ENCODE results near the gene DNM3. TPM values are rescaled to one million over a fixed set of nuclear protein-coding genes. Genes with fewer than 3 reads are reported as not detected.

The DNM3 gene
- total and polyA plus RNA-seq, 10 of the 15 experiments (the other 5 are each of a cell fraction or from before 2014, with no cell fraction given) = 0.03 to 1.5 (median 0.08) TPM; not detected in 3

DNA sequence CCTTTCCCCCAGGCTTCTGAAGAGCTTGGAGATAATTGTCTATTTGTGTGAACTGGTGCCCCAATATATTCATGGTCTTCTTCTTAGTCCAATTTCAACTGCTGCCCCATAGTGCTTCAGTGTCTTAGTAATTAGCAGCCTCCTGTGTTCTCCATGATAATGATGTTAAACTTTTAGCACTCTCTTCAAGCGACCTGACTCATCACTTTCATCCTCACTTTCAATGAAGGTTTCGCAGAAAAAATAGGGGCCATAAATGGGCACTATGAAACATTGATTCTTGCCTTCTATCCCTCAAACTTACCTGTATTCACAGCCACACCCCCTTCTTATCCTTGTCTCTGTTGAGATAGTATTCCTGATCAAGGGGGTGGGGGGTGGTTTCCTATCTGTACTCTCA is 210.6 kb downstream of the DNM3 start (continued):
- TF ChIP-seq, protein P1, sequence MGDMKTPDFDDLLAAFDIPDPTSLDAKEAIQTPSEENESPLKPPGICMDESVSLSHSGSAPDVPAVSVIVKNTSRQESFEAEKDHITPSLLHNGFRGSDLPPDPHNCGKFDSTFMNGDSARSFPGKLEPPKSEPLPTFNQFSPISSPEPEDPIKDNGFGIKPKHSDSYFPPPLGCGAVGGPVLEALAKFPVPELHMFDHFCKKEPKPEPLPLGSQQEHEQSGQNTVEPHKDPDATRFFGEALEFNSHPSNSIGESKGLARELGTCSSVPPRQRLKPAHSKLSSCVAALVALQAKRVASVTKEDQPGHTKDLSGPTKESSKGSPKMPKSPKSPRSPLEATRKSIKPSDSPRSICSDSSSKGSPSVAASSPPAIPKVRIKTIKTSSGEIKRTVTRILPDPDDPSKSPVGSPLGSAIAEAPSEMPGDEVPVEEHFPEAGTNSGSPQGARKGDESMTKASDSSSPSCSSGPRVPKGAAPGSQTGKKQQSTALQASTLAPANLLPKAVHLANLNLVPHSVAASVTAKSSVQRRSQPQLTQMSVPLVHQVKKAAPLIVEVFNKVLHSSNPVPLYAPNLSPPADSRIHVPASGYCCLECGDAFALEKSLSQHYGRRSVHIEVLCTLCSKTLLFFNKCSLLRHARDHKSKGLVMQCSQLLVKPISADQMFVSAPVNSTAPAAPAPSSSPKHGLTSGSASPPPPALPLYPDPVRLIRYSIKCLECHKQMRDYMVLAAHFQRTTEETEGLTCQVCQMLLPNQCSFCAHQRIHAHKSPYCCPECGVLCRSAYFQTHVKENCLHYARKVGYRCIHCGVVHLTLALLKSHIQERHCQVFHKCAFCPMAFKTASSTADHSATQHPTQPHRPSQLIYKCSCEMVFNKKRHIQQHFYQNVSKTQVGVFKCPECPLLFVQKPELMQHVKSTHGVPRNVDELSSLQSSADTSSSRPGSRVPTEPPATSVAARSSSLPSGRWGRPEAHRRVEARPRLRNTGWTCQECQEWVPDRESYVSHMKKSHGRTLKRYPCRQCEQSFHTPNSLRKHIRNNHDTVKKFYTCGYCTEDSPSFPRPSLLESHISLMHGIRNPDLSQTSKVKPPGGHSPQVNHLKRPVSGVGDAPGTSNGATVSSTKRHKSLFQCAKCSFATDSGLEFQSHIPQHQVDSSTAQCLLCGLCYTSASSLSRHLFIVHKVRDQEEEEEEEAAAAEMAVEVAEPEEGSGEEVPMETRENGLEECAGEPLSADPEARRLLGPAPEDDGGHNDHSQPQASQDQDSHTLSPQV (IDR thresholded peaks at IDR 0.05) = no peak

- H3K9ac ChIP-seq (ENCODE audit: control insufficient read depth, insufficient read depth, low read length) = no peak overlapping the region
- intact Hi-C loops (cut with micrococcal nuclease; ENCODE audit: unreplicated experiment) (no loop called here), in situ Hi-C loops (cut with MboI) (no loop called here)
- FAIRE-seq (no peak), DNase-seq (ENCODE audit: low read depth, low spot score) (no peak), ATAC-seq (no peak)
- H3K27me3 ChIP-seq (replicated peaks in 1 of 2; ENCODE audit: control insufficient read depth in 2 of 2, insufficient read depth in 2 of 2, low read length in 1 of 2) = no peaks in the 10 kb centered on the region
- ChIA-PET RAD21 (ENCODE audit: unreplicated experiment) (no interaction called here), CTCF (interaction anchor here (1.3 kb wide), 1 partner anchor 68 kb away, joined by 3 read pairs; no protein-coding TSS in a partner anchor), POLR2A (no interaction called here), SMC1A (ENCODE audit: uncharacterized antibody, unreplicated experiment) (interaction anchor here (1.0 to 1.4 kb wide), 2 partner anchors 15 to 16 kb away, joined by 4 to 5 read pairs; no protein-coding TSS in a partner anchor)
- no peaks in the 10 kb centered on the region for H3K4me1 ChIP-seq (ENCODE audit: control insufficient read depth, insufficient read depth, low read length)
- WGBS (ENCODE audit: insufficient coverage, insufficient replicate concordance, low lambda C conversion rate, missing lambda C conversion rate) = 0% methylated on average over 1 of the region's 1 CpG
- no peaks in the 10 kb centered on the region for H3K79me2 ChIP-seq (ENCODE audit: control insufficient read depth, insufficient read depth, low read length)
- H2AFZ ChIP-seq (ENCODE audit: control insufficient read depth, low read depth, low read length) = no peak overlapping the region
- H3K36me3 ChIP-seq (ENCODE audit: control insufficient read depth in 2 of 2, insufficient read depth in 2 of 2, low read length in 1 of 2) = no peaks in the 10 kb centered on the region
- no peak overlapping the region for H3K4me2 ChIP-seq (ENCODE audit: control insufficient read depth, insufficient read depth)
- H4K20me1 ChIP-seq (ENCODE audit: control insufficient read depth, insufficient read depth) = no peaks in the 10 kb centered on the region
- H3K27ac ChIP-seq (ENCODE audit: control insufficient read depth, insufficient read depth) = no peak overlapping the region
- no TSS peak for BruUV-seq (replicated peaks)
- H3K4me3 ChIP-seq = no peak overlapping the region
- H3K9me3 ChIP-seq (replicated peaks; ENCODE audit: control insufficient read depth, insufficient read depth, low read length) = no peaks in the 10 kb centered on the region
- TF ChIP-seq RUNX3 (IDR thresholded peaks at IDR 0.05; ENCODE audit: low read length) (no peak), PKNOX1 (IDR thresholded peaks at IDR 0.05) (no peak), POU2F2 (IDR thresholded peaks at IDR 0.05; ENCODE audit: borderline replicate concordance, low read depth, low read length) (no peak), SRF (IDR thresholded peaks at IDR 0.05; ENCODE audit: low read depth in 2 of 2, low read length in 2 of 2) (no peak), IKZF2 (IDR thresholded peaks at IDR 0.05) (no peak), SKIL (IDR thresholded peaks at IDR 0.05; ENCODE audit: low read depth, poor library complexity, severe bottlenecking) (no peak), BRCA1 (IDR thresholded peaks at IDR 0.05; ENCODE audit: low read depth, low read length) (no peak), RELA (IDR thresholded peaks at IDR 0.05; ENCODE audit: borderline replicate concordance, partially characterized antibody) (no peak), SUPT20H (IDR thresholded peaks at IDR 0.05; ENCODE audit: borderline replicate concordance, control insufficient read depth, low read depth, low read length) (no peak), ETV6 (conservative IDR thresholded peaks at IDR 0.05 in 1 of 2, IDR thresholded peaks at IDR 0.05 in 1 of 2; ENCODE audit: borderline replicate concordance in 1 of 2, low read depth in 1 of 2) (no peak)
These were observed 212.9 kb downstream of the DNM3 start for GRCh38 chr1:172054172-172054571.

Measured in GM12878 (cell line).